NCI-H226 (cell line): ENCODE measurements around the gene PLEKHG2.

ENCODE experiments used
- DNase-seq: peaks from one replicate; pipeline ENCODE4 v3.0.0-alpha.2; 2015

The PLEKHG2 gene

DNA sequence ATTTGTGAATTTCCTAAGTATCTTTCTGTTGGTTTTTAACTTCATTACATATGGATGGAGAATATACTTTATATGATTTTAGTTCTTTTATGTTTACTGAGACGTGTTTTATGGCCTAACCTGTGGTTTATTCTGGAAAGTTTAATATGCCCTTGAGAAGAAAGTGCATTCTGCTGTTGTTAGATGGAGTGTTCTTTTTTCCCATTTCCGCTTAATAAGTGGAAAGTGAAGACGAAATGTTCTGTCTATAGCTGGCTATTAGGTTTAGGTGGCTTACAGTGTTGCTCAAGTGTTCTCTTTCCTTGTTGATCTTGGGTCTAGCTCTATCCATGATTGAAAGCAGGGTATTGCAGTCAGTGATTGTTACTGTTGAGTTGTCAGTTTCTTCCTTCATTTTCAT, 50.9 kb downstream of the PLEKHG2 start:
- no peak for DNase-seq

DNA sequence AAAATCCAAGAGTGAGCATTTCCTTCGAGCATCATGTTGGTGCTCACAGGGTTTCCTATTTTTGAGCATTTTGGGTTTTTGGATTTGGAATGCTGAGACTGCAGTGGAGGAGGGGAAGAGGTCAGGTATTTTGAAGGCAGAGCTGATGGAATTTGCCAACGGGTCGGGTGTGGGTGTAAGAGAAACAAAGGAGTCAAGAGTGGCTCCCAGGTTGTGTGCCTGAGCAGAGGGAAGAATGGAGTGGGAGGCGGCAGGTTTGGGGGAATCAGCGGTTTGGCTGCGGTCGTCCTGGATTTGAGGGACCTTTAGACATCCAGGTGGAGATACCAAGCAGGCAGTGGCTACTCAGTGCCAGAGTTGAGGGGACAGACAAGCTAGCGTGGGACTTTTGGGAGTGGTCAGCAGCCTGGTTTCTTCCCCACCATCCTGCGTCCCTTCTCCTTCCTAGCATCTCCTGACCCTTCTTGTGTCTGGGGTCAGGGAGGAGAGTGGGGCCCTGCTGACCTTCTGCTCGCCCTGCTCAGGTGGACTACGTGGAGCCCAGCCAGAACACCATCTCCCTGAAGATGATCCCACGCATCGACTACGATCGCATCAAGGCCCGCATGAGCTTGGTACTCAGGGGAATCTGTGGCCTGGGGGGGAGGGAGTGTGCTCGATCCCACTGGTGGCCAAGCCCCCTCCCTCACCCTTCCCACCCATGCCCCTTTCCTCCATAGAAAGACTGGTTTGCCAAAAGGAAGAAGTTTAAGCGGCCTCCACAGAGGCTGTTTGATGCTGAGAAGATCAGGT, 53.7 kb downstream of the PLEKHG2 start:
- no peak for DNase-seq

DNA sequence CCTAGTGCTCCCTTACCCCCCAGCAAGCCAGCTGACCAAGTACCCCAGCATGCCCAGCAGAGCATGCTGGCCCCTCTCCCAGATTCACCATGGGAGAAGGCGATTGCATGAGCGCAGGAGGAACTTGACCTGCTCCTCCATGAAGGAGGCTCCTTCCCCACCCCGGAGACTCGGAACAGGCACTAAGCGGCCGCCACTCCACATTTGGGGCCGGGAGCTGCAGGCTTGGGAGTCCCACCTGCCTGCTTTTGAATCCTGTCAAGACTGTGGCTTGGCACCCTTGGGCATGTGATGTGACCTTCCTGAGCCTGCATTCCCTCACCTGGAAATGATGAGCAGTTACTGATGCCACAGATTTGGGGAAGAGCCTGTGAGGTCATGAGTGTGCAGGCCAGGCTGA, 55.5 kb downstream of the PLEKHG2 start:
- no peak for DNase-seq

DNA sequence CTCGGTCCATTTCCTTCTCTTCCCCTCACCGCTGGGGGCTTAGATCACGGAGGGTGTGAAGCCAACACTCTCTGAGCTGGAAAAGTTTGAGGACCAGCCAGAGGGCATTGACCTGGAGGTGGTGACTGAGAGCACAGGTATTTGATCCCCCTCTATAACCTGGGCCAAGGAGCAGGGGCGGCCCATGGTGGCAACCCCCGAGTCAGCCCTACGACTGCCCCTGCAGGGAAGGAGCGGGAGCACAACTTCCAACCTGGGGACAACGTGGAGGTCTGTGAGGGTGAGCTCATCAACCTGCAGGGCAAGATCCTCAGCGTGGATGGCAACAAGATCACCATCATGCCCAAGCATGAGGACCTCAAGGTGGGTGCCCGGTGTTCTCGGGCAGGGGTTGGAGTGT, 56.6 kb downstream of the PLEKHG2 start:
- no peak for DNase-seq

DNA sequence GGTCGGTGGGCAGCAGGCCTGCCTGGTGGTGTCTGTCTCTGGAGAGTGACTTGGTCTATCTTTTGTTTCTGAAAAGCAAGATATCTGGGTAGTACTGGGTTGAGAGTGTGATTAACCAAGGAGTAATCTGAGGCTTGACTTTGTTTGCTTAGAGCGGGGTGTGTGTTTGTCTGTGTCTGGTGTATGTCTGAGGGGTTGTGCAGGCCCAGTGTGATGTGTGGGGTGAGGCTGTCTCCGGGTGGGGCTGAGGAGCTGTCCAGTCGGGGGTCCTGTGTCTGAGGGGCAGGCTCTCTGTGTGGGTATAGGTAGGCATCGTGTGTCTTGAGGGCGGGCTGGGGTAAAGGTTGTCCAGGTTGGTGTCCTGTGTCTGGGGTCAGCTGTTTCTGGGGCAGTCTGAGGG, 57.1 kb downstream of the PLEKHG2 start:
- DNase-seq: no peak

DNA sequence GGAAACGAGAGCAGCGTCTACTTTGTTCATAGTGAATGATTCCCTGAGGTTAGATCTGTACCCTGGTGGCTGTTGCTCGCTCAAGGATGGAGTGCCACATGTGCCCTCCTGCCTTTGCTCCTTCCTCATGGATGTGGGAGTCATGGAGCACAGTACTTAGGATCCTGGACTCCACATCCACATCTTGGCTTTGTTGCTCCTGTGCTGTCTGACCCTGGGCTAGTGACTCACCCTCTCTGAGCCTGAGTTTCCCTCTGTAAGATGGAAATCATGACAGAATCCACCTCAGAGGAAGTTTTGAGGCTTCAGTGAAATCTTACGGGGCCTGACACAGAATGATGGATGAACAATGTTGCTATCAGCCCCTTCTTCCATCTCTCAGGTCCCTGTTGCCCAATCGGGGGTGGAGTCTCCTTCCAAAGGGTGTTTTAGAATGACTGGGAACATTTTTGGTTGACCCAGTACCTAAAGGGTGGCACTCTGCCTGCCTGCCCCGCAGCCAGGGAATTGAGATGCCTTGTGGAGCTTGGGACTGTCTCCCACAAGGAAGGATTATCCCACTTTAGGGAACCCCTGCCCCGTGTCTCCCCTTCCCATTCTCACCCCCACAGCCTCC, 58.4 kb downstream of the PLEKHG2 start:
- peak; percentile 43 for DNase-seq

DNA sequence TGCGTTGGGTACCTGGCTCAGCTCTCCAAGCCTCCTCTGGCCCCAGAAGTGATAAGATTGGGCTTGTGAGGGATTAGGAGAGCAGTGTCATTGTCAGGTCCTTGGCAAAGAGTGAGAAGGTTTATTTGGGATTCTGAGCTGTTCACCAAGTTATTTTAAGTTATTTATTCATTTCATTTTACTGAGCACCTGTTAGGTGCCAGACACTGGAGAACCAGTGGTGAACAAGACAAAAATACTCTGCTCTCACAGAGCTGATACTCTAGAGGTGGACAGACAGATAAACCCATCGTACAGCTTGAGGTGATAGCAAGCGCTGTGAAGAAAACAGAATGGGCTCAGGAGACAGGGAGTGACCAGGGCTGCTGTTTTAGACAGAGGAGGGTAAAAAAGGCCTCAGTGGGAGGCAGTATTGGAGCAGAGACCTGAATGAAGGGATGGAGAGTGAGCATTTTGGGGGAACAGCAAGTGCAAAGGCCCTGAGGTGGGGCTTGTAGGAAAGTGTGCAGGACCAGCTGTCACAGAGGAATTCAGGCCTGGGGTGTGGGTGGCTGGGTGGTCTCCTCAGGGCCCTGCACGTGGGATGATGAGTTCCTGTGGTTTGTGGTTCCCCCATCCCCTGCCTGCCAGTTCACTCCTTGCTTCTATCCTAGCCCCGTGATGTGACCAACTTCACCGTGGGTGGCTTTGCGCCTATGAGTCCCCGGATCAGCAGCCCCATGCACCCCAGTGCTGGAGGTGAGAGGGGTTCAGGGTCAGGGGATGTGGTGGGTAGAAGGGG, 59.5 kb downstream of the PLEKHG2 start:
- DNase-seq: no peak

DNA sequence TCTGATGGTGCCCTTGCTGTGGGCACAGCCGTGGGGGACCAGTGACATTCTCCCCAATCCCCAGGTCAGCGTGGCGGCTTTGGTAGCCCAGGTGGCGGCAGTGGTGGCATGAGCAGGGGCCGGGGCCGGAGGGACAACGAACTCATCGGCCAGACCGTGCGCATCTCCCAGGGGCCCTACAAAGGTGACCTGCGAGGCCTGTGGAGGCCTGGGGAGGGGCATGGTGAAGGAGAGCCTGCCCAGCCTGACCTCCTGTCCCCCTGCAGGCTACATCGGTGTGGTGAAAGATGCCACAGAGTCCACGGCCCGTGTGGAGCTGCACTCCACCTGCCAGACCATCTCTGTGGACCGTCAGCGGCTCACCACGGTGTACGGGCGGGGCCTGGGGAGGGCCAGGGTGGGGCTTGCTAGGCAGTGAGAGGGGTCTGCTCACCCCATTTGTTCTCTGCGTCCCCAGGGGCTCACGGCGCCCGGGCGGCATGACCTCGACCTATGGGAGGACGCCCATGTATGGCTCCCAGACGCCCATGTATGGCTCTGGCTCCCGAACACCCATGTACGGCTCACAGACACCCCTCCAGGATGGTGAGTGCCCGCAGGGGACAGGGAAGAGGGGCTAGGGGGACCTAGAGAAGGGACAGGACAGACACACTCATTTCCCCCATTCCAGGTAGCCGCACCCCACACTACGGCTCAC, 60.4 kb downstream of the PLEKHG2 start:
- no peak for DNase-seq

DNA sequence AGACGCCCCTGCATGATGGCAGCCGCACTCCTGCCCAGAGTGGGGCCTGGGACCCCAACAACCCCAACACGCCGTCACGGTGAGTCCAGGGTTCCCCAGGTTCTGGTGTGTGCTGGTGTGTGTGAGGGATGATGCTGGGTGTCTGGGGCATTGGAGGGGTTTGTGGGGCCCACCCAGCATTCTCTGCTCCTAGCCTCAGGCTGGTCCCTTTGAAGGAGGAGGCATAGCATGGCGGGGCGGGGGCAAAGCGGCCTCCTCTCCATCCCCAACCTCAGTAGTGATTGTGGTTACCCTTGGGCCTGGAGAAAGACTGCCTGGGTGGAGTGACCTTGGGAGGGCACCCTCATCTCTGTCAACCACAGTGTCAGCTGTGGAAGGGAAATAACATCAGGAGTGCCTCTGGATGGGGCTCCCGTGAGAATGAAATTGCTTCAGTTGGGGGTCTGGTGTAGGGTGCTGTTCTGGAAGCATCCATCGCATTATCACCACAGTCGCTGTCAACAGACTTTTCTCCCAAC, 61.0 kb downstream of the PLEKHG2 start:
- no peak for DNase-seq

DNA sequence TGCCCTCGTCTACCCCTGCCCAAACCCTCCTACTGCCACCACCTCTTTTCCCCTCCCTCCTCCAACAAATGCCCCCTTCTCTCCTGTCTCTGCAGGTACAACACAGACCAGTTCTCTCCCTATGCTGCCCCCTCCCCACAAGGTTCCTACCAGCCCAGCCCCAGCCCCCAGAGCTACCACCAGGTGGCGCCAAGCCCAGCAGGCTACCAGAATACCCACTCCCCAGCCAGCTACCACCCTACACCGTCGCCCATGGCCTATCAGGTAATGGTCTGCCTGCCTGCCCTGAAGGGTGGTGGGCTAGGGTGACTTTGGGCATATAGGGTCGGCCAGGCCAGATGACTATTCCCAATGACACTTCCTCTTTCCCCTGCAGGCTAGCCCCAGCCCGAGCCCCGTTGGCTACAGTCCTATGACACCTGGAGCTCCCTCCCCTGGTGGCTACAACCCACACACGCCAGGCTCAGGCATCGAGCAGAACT, 61.7 kb downstream of the PLEKHG2 start:
- no peak for DNase-seq

DNA sequence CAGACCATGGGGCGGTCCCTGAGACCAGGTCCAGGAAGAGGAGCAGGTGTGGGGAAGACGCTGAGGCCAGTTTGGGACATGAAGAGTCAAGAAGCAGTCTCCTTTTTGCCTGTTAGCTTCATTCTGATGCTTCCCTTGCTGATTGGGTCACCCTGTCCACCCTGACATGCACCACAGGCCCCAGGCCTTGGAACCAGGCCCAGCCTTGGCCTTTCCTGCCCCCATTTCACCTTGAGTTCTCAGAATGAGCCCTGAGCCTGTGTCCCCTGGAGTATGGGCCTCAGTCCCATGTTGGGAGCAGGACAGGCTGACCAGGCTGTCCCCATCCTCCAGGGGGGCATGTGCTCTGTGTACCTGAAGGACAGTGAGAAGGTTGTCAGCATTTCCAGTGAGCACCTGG, 63.3 kb downstream of the PLEKHG2 start:
- no peak for DNase-seq
